ENCODE results near the gene RASSF3. TPM values are rescaled to one million over a fixed set of nuclear protein-coding genes. Genes with fewer than 3 reads are reported as not detected.

Gene RASSF3
- total and polyA plus RNA-seq, 2 of the 13 experiments (the other 11 are each of a cell fraction or from before 2014, with no cell fraction given) = 15.5 to 16.0 TPM

GRCh38 chr12:64625243-64626077 is 15.2 kb downstream of the RASSF3 start (continued):
- peak in 1 of 2 experiments; percentile 56; a peak in 1 of 4 replicates for TF ChIP-seq POLR2A (IDR thresholded peaks at IDR 0.05; ENCODE audit: insufficient read depth in 1 of 2, low read depth in 2 of 2, low read length in 2 of 2)
- TF ChIP-seq ZNF205 (CRISPR knock-in tag; IDR thresholded peaks at IDR 0.05) = 0 out of 2 replicates have a peak, but pooled peaks have one; percentile 26
- 0 out of 2 replicates have a peak, but pooled peaks have one; percentile 23 for TF ChIP-seq ZBTB38 (CRISPR knock-in tag; IDR thresholded peaks at IDR 0.05)
- no peak for TF ChIP-seq ZNF563 (CRISPR knock-in tag; IDR thresholded peaks at IDR 0.05)
- TF ChIP-seq ZNF317 (CRISPR knock-in tag; IDR thresholded peaks at IDR 0.05) = no peak
- TF ChIP-seq POLR2G (IDR thresholded peaks at IDR 0.05; ENCODE audit: low read depth, low read length) = peak; percentile 75
- peak; percentile 53; the same call in 1 of the 2 replicates for TF ChIP-seq KAT7 (CRISPR knock-in tag; IDR thresholded peaks at IDR 0.05; ENCODE audit: borderline replicate concordance)
- no peak for TF ChIP-seq HNRNPL (IDR thresholded peaks at IDR 0.05; ENCODE audit: low read depth, low read length)
- TF ChIP-seq ZNF362 (CRISPR knock-in tag; IDR thresholded peaks at IDR 0.05; ENCODE audit: borderline replicate concordance) = peak; percentile 87
- peak; percentile 38; the same call in 1 of the 2 replicates for TF ChIP-seq ZNF574 (CRISPR knock-in tag; IDR thresholded peaks at IDR 0.05)
- TF ChIP-seq, protein P1, sequence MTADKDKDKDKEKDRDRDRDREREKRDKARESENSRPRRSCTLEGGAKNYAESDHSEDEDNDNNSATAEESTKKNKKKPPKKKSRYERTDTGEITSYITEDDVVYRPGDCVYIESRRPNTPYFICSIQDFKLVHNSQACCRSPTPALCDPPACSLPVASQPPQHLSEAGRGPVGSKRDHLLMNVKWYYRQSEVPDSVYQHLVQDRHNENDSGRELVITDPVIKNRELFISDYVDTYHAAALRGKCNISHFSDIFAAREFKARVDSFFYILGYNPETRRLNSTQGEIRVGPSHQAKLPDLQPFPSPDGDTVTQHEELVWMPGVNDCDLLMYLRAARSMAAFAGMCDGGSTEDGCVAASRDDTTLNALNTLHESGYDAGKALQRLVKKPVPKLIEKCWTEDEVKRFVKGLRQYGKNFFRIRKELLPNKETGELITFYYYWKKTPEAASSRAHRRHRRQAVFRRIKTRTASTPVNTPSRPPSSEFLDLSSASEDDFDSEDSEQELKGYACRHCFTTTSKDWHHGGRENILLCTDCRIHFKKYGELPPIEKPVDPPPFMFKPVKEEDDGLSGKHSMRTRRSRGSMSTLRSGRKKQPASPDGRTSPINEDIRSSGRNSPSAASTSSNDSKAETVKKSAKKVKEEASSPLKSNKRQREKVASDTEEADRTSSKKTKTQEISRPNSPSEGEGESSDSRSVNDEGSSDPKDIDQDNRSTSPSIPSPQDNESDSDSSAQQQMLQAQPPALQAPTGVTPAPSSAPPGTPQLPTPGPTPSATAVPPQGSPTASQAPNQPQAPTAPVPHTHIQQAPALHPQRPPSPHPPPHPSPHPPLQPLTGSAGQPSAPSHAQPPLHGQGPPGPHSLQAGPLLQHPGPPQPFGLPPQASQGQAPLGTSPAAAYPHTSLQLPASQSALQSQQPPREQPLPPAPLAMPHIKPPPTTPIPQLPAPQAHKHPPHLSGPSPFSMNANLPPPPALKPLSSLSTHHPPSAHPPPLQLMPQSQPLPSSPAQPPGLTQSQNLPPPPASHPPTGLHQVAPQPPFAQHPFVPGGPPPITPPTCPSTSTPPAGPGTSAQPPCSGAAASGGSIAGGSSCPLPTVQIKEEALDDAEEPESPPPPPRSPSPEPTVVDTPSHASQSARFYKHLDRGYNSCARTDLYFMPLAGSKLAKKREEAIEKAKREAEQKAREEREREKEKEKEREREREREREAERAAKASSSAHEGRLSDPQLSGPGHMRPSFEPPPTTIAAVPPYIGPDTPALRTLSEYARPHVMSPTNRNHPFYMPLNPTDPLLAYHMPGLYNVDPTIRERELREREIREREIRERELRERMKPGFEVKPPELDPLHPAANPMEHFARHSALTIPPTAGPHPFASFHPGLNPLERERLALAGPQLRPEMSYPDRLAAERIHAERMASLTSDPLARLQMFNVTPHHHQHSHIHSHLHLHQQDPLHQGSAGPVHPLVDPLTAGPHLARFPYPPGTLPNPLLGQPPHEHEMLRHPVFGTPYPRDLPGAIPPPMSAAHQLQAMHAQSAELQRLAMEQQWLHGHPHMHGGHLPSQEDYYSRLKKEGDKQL (CRISPR knock-in tag; IDR thresholded peaks at IDR 0.05; ENCODE audit: low read depth) = no peak
- TF ChIP-seq, protein P2, sequence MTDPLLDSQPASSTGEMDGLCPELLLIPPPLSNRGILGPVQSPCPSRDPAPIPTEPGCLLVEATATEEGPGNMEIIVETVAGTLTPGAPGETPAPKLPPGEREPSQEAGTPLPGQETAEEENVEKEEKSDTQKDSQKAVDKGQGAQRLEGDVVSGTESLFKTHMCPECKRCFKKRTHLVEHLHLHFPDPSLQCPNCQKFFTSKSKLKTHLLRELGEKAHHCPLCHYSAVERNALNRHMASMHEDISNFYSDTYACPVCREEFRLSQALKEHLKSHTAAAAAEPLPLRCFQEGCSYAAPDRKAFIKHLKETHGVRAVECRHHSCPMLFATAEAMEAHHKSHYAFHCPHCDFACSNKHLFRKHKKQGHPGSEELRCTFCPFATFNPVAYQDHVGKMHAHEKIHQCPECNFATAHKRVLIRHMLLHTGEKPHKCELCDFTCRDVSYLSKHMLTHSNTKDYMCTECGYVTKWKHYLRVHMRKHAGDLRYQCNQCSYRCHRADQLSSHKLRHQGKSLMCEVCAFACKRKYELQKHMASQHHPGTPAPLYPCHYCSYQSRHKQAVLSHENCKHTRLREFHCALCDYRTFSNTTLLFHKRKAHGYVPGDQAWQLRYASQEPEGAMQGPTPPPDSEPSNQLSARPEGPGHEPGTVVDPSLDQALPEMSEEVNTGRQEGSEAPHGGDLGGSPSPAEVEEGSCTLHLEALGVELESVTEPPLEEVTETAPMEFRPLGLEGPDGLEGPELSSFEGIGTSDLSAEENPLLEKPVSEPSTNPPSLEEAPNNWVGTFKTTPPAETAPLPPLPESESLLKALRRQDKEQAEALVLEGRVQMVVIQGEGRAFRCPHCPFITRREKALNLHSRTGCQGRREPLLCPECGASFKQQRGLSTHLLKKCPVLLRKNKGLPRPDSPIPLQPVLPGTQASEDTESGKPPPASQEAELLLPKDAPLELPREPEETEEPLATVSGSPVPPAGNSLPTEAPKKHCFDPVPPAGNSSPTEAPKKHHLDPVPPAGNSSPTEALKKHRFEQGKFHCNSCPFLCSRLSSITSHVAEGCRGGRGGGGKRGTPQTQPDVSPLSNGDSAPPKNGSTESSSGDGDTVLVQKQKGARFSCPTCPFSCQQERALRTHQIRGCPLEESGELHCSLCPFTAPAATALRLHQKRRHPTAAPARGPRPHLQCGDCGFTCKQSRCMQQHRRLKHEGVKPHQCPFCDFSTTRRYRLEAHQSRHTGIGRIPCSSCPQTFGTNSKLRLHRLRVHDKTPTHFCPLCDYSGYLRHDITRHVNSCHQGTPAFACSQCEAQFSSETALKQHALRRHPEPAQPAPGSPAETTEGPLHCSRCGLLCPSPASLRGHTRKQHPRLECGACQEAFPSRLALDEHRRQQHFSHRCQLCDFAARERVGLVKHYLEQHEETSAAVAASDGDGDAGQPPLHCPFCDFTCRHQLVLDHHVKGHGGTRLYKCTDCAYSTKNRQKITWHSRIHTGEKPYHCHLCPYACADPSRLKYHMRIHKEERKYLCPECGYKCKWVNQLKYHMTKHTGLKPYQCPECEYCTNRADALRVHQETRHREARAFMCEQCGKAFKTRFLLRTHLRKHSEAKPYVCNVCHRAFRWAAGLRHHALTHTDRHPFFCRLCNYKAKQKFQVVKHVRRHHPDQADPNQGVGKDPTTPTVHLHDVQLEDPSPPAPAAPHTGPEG (CRISPR knock-in tag; IDR thresholded peaks at IDR 0.05) = no peak
- peak; percentile 60 for TF ChIP-seq PHF21A (CRISPR knock-in tag; IDR thresholded peaks at IDR 0.05)

Measured in HepG2 (cell line).